Right renal pelvis (tissue), 4 donors: Measurements from ENCODE around the gene ZNF487. TPM values are rescaled to one million over a fixed set of nuclear protein-coding genes. Genes with fewer than 3 reads are reported as not detected.
A peak's percentile ranks its signal among the peaks of the same experiment; 100 is the strongest.
"Not testable (repeated sequence)": the region's sequence is repeated elsewhere in the genome, so short reads cannot be mapped to it uniquely, and the experiment has no call there.

Experiments
- DNase-seq, 4 donors: peaks; one replicate each; pipeline ENCODE4 v3.0.0-alpha.2; 2013; ENCODE audit warnings: low read depth in 4 of 4, low spot score in 3 of 4, missing footprints in 1 of 4
- polyA plus RNA-seq, 4 donors: library from polyadenylated mRNA; unstranded; fragments of 120-200 nt; gene quantifications; one replicate each; pipeline ENCODE4 v1.2.1, GENCODE V29; 2013; ENCODE audit not compliant: insufficient read length in 4 of 4

The ZNF487 gene
- polyA plus RNA-seq, 4 donors, result 10.4 to 12.6 (median 11.6) TPM

GRCh38 chr10:43403911-43404703, 32.8 kb upstream of the ZNF487 start:
- DNase-seq, result no peak

GRCh38 chr10:43404704-43405084, 32.2 kb upstream of the ZNF487 start:
- no peak for DNase-seq

GRCh38 chr10:43407148-43407575, 29.7 kb upstream of the ZNF487 start:
- peak in 1 of 4 donors; percentile 42 for DNase-seq

GRCh38 chr10:43407576-43408330, 29.2 kb upstream of the ZNF487 start:
- peak in 3 of 4 donors; percentile 75 to 85 (median 79) for DNase-seq

- DNase-seq, result no peak
Measured at GRCh38 chr10:43408331-43408709, 28.6 kb upstream of the ZNF487 start.

GRCh38 chr10:43408710-43409384, 28.1 kb upstream of the ZNF487 start, which contains the start of gene HNRNPF:
Gene HNRNPF (minus strand): TSS chr10:43409186. CDS start chr10:43387884, 21,302 bp downstream.
- peak; percentile 90 to 93 (median 91) for DNase-seq

- no peak for DNase-seq
Measured at GRCh38 chr10:43409385-43410109, 27.4 kb upstream of the ZNF487 start.

GRCh38 chr10:43410345-43410744, 26.6 kb upstream of the ZNF487 start:
- no peak for DNase-seq

- no peak for DNase-seq
Measured at GRCh38 chr10:43411536-43411935, 25.4 kb upstream of the ZNF487 start.

GRCh38 chr10:43415544-43415943, 21.4 kb upstream of the ZNF487 start:
- no peak for DNase-seq

GRCh38 chr10:43417950-43418768, 18.8 kb upstream of the ZNF487 start:
- no peak for DNase-seq

- DNase-seq, result no peak
Measured at GRCh38 chr10:43419997-43420368, 16.9 kb upstream of the ZNF487 start.

GRCh38 chr10:43420369-43421200, 16.3 kb upstream of the ZNF487 start:
- peak in 2 of 4 donors; percentile 68 to 69 for DNase-seq

GRCh38 chr10:43421201-43421507, 15.8 kb upstream of the ZNF487 start:
- no peak for DNase-seq

- DNase-seq, result no peak
Measured at GRCh38 chr10:43421519-43421918, 15.4 kb upstream of the ZNF487 start.

- not testable (repeated sequence) for DNase-seq
Measured at GRCh38 chr10:43421944-43422343, 15.0 kb upstream of the ZNF487 start.

GRCh38 chr10:43424416-43424815, 12.5 kb upstream of the ZNF487 start:
- no peak for DNase-seq

GRCh38 chr10:43426476-43426875, 10.4 kb upstream of the ZNF487 start:
- DNase-seq, result not testable (repeated sequence)
